GM13977 (cell line): ENCODE measurements around the gene GJA9.
"Not testable (repeated sequence)": the region's sequence is repeated elsewhere in the genome, so short reads cannot be mapped to it uniquely, and the experiment has no call there.

Source experiments
- DNase-seq: peaks from one replicate; pipeline ENCODE4 v3.0.0; 2012; ENCODE audit warnings: low spot score
- in situ Hi-C: fragments of 300-500 bp; cut with MboI; formaldehyde crosslinking; loops from one replicate; pipeline ENCODE4 v1.12.0; 2022; ENCODE audit warnings: low sequenced_read_pairs, low pct_unique_long_range_greater_than_20kb, mixed read lengths, inconsistent platforms; ENCODE audit not compliant: unreplicated experiment
- TF ChIP-seq, protein P1 (sequence below): IDR thresholded peaks from 2 replicates; pipeline ENCODE4 v1.5.1; 2012; ENCODE audit warnings: mild to moderate bottlenecking, control low read depth; ENCODE audit not compliant: insufficient read depth; ENCODE audit errors: extremely low read depth, missing control alignments

GJA9 gene

DNA sequence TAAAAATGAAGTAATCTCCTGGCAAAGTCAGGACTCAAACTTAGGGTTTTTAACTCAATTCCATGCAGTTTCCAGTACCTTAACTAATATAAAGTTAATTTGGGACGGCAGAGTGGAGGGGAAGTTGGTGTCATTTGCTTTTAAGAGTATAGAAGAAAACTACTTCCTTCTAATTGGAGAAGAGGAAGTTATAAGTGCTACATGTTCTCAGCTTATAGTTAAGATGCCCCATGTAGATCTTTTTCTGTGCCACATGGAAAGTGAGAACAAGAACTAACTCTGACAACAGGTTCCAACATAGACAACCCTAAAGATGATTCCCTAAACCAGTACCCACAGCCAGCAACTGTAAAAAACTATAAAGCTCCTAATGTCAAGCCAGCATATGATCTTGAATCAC is 33.3 kb downstream of the GJA9 start:
- in situ Hi-C loops = loop anchor here (25.0 kb wide), 1 partner anchor 811 kb away; the partner anchor contains the start of gene POU3F1
- TF ChIP-seq, protein P1, sequence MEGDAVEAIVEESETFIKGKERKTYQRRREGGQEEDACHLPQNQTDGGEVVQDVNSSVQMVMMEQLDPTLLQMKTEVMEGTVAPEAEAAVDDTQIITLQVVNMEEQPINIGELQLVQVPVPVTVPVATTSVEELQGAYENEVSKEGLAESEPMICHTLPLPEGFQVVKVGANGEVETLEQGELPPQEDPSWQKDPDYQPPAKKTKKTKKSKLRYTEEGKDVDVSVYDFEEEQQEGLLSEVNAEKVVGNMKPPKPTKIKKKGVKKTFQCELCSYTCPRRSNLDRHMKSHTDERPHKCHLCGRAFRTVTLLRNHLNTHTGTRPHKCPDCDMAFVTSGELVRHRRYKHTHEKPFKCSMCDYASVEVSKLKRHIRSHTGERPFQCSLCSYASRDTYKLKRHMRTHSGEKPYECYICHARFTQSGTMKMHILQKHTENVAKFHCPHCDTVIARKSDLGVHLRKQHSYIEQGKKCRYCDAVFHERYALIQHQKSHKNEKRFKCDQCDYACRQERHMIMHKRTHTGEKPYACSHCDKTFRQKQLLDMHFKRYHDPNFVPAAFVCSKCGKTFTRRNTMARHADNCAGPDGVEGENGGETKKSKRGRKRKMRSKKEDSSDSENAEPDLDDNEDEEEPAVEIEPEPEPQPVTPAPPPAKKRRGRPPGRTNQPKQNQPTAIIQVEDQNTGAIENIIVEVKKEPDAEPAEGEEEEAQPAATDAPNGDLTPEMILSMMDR = no peak
- no peak for DNase-seq

- TF ChIP-seq, protein P1 = no peak
- in situ Hi-C loops = loop anchor here (25.0 kb wide), 1 partner anchor 809 kb away; the partner anchor contains the start of gene POU3F1
- DNase-seq = no peak
Observed at GRCh38 chr1:38846210-38846609, 35.2 kb downstream of the GJA9 start.

DNA sequence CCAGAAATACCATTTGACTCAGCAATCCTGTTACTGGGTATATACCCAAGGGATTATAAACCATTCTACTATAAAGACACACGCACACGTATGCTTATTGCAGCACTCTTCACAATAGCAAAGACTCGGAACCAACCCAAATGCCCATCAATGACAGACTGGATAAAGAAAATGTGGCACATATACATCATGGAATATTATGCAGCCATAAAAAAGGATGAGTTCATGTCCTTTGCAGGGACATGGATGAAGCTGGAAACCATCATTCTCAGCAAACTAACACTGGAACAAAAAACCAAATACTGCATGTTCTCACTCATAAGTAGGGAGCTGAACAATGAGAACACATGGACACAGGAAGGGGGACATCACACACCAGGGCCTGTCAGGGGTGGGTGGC is 36.3 kb downstream of the GJA9 start:
- in situ Hi-C loops = loop anchor here (25.0 kb wide), 1 partner anchor 808 kb away; the partner anchor contains the start of gene POU3F1
- not testable (repeated sequence) for DNase-seq

GRCh38 chr1:38840281-38840680 is 41.1 kb downstream of the GJA9 start:
- DNase-seq = no peak
- TF ChIP-seq, protein P1 = no peak
- in situ Hi-C loops = loop anchor here (25.0 kb wide), 1 partner anchor 803 kb away; the partner anchor contains the start of gene POU3F1

DNA sequence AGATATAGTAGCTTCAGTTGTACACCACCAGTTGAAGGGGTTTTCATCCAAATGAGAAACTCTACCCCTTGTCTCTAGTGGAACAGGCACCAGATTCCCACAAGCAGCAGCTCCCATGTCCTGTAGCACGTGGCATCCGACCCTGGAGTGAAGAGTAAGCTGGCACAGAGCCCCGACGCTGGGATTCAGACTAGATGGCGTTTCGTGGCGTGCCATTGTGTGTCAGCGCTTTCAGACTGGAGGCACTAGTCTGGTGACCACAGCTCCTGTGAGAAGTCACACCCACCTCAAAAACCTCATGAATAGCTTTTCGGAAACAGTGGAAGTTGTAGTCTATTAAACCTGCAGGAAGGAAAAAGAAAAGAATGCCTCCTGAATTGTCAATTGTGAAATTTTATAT is 42.0 kb downstream of the GJA9 start:
- TF ChIP-seq, protein P1 = no peak
- in situ Hi-C loops = loop anchor here (25.0 kb wide), 1 partner anchor 802 kb away; the partner anchor contains the start of gene POU3F1
- no peak for DNase-seq

- DNase-seq = not testable (repeated sequence)
- in situ Hi-C loops = loop anchor here (25.0 kb wide), 1 partner anchor 799 kb away; the partner anchor contains the start of gene POU3F1
Observed at GRCh38 chr1:38836316-38836715, 45.1 kb downstream of the GJA9 start.

DNA sequence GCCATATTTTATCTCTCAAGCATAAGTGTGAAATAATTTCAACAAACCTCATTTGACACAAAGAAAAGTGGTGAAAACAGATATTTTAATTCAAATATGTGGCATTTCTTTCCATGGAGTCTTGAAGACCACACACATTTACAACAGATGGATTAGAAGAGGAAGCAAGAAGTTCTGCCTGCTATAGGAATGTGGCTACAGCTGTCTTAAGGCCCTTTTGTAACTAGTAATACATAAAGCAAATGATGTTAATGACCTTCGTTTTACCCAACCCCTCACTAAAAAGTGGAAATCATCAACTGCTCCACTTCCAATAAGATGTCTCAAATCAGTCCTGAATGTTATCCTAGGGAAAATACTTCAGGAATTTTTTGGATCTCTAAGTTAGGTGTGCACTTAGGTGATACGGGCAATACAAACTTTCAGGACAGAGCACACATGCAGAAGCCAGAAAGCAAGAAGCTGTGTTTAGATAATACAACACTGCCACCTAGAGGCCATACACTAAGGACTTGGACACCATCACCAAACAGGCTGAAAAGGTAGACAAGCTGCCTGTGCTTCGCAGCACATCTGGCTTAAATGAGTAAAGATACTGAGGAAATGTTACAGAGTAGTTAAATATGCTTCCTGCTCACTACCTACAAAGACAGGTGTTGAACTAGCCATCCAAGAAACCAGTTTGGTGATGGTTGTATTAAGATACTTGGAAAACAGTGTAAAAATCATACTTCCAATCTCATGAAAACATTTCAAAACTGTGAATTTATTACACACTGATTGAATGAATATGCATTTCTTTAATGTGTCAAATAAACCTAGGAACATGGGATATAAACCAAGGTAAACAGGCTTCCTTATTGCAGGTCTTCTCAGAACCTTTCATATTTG is 46.2 kb downstream of the GJA9 start:
- peak; percentile 72 for DNase-seq
- TF ChIP-seq, protein P1 = peak; percentile 81
- in situ Hi-C loops = loop anchor here (25.0 kb wide), 1 partner anchor 798 kb away; the partner anchor contains the start of gene POU3F1
